ENCODE data around the gene DISC1.

- no peak for TF ChIP-seq CTCF (IDR thresholded peaks at IDR 0.05)
- TF ChIP-seq POLR2A (IDR thresholded peaks at IDR 0.05): no peak
Observed at GRCh38 chr1:231642618-231643017, 16.0 kb downstream of the DISC1 start.
